SK-N-SH (cell line): ENCODE results near the gene GLT6D1.

ENCODE experiments used
- FOSL2 ChIP-seq: IDR thresholded peaks from 2 replicates; pipeline ENCODE4 v1.4.0; 2012; ENCODE audit warnings: low read depth, mild to moderate bottlenecking, moderate library complexity, borderline replicate concordance
- POLR2AphosphoS5 ChIP-seq: IDR thresholded peaks from 2 replicates; pipeline ENCODE4 v1.6.1; 2012; ENCODE audit warnings: low read depth, low read length
- RFX5 ChIP-seq: IDR thresholded peaks from 2 replicates; pipeline ENCODE4 v1.6.1; 2012; ENCODE audit warnings: mild to moderate bottlenecking, improper control_type of control experiment, low read length
- TAF1 ChIP-seq: IDR thresholded peaks from 2 replicates; pipeline ENCODE4 v1.6.1; 2012; ENCODE audit warnings: low read depth, mild to moderate bottlenecking, low read length, moderate library complexity, borderline replicate concordance
- YY1 ChIP-seq: IDR thresholded peaks from 2 replicates; pipeline ENCODE4 v1.4.0; 2012; ENCODE audit warnings: low read depth, mild to moderate bottlenecking
- TF ChIP-seq, protein P1 (sequence below): fragments of 200-600 bp; sonication (generic); IDR thresholded peaks from 2 replicates; pipeline ENCODE4 v1.6.1; 2017; ENCODE audit warnings: antibody characterized with exemption, mild to moderate bottlenecking, moderate library complexity
- TF ChIP-seq, protein P2 (sequence below): IDR thresholded peaks from 2 replicates; pipeline ENCODE4 v1.4.0; 2012; ENCODE audit warnings: low read depth, borderline replicate concordance
- TF ChIP-seq, protein P3 (sequence below): IDR thresholded peaks from 2 replicates; pipeline ENCODE4 v1.4.0; 2012; ENCODE audit warnings: low read depth
- TF ChIP-seq, protein P4 (sequence below): IDR thresholded peaks from 2 replicates; pipeline ENCODE4 v1.6.1; 2012; ENCODE audit warnings: mild to moderate bottlenecking, low read depth, low read length, moderate library complexity

DNA sequence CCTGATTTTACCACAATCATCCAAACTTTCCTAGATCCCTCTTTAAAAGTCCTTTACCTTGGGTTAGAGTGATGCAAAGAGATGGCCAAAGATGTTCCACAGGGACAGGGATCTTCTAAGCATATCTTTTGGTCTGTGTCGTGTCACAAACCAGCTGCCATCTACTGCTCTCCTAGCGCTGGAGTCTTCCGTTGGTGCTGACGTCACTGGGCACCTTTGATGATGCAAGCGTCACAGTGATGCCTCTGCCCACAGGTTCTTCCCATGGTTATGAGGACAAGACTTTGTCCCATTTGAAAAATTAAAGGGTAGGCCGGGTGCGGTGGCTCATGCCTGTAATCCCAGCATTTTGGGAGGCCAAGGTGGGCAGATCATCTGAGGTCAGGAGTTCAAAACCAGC, 1.7 kb upstream of the GLT6D1 start:
- TF ChIP-seq, protein P1, sequence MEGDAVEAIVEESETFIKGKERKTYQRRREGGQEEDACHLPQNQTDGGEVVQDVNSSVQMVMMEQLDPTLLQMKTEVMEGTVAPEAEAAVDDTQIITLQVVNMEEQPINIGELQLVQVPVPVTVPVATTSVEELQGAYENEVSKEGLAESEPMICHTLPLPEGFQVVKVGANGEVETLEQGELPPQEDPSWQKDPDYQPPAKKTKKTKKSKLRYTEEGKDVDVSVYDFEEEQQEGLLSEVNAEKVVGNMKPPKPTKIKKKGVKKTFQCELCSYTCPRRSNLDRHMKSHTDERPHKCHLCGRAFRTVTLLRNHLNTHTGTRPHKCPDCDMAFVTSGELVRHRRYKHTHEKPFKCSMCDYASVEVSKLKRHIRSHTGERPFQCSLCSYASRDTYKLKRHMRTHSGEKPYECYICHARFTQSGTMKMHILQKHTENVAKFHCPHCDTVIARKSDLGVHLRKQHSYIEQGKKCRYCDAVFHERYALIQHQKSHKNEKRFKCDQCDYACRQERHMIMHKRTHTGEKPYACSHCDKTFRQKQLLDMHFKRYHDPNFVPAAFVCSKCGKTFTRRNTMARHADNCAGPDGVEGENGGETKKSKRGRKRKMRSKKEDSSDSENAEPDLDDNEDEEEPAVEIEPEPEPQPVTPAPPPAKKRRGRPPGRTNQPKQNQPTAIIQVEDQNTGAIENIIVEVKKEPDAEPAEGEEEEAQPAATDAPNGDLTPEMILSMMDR, result no peak
- TF ChIP-seq FOSL2, result no peak
- no peak for TF ChIP-seq YY1
- TF ChIP-seq POLR2AphosphoS5, result no peak
- TF ChIP-seq, protein P2, sequence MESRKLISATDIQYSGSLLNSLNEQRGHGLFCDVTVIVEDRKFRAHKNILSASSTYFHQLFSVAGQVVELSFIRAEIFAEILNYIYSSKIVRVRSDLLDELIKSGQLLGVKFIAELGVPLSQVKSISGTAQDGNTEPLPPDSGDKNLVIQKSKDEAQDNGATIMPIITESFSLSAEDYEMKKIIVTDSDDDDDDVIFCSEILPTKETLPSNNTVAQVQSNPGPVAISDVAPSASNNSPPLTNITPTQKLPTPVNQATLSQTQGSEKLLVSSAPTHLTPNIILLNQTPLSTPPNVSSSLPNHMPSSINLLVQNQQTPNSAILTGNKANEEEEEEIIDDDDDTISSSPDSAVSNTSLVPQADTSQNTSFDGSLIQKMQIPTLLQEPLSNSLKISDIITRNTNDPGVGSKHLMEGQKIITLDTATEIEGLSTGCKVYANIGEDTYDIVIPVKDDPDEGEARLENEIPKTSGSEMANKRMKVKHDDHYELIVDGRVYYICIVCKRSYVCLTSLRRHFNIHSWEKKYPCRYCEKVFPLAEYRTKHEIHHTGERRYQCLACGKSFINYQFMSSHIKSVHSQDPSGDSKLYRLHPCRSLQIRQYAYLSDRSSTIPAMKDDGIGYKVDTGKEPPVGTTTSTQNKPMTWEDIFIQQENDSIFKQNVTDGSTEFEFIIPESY, result no peak
- TF ChIP-seq RFX5, result no peak
- TF ChIP-seq, protein P3, sequence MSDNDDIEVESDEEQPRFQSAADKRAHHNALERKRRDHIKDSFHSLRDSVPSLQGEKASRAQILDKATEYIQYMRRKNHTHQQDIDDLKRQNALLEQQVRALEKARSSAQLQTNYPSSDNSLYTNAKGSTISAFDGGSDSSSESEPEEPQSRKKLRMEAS, result no peak
- TF ChIP-seq TAF1, result no peak
- TF ChIP-seq, protein P4, sequence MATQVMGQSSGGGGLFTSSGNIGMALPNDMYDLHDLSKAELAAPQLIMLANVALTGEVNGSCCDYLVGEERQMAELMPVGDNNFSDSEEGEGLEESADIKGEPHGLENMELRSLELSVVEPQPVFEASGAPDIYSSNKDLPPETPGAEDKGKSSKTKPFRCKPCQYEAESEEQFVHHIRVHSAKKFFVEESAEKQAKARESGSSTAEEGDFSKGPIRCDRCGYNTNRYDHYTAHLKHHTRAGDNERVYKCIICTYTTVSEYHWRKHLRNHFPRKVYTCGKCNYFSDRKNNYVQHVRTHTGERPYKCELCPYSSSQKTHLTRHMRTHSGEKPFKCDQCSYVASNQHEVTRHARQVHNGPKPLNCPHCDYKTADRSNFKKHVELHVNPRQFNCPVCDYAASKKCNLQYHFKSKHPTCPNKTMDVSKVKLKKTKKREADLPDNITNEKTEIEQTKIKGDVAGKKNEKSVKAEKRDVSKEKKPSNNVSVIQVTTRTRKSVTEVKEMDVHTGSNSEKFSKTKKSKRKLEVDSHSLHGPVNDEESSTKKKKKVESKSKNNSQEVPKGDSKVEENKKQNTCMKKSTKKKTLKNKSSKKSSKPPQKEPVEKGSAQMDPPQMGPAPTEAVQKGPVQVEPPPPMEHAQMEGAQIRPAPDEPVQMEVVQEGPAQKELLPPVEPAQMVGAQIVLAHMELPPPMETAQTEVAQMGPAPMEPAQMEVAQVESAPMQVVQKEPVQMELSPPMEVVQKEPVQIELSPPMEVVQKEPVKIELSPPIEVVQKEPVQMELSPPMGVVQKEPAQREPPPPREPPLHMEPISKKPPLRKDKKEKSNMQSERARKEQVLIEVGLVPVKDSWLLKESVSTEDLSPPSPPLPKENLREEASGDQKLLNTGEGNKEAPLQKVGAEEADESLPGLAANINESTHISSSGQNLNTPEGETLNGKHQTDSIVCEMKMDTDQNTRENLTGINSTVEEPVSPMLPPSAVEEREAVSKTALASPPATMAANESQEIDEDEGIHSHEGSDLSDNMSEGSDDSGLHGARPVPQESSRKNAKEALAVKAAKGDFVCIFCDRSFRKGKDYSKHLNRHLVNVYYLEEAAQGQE, result no peak
